Kidney (tissue), 14 donors: ENCODE data around the gene NUDT1. TPM values are rescaled to one million over a fixed set of nuclear protein-coding genes. Genes with fewer than 3 reads are reported as not detected.

Experiments used
- DNase-seq, 5 donors: peaks; one replicate each; pipeline ENCODE4 v3.0.0-alpha.2; 2013 to 2020
- FAIRE-seq: peaks from 2 replicates; lab custom pipeline; 2012; peaks lifted over from hg19 to GRCh38; lab: Jason Lieb, UNC
- H3K27ac ChIP-seq, 2 donors: one replicate each; pipeline ENCODE4 v1.7.0; 2013; ENCODE audit warnings: low read depth in 2 of 2, low read length in 2 of 2, inconsistent platforms in 1 of 2
- H3K27me3 ChIP-seq: one replicate; pipeline ENCODE4 v1.7.1; 2013; ENCODE audit warnings: low read length, inconsistent platforms; ENCODE audit not compliant: control insufficient read depth, insufficient read depth
- H3K36me3 ChIP-seq, 3 donors: one replicate each; pipeline versions ENCODE4 v1.7.0 to v1.7.1; 2013; ENCODE audit warnings: low read length in 3 of 3, control low read depth in 1 of 3, inconsistent platforms in 1 of 3; ENCODE audit not compliant: insufficient read depth in 3 of 3, control insufficient read depth in 2 of 3
- H3K4me1 ChIP-seq, 3 donors: one replicate each; pipeline versions ENCODE4 v1.7.0 to v1.7.1; 2013; ENCODE audit warnings: low read length in 3 of 3, inconsistent platforms in 1 of 3, low read depth in 1 of 3; ENCODE audit not compliant: control insufficient read depth in 2 of 3, insufficient read depth in 2 of 3
- H3K4me3 ChIP-seq, 3 donors: one replicate each; pipeline versions ENCODE4 v1.7.0 to v1.8.1; 2013; ENCODE audit warnings: low read length in 3 of 3, control low read depth in 1 of 3, inconsistent platforms in 1 of 3
- H3K9ac ChIP-seq, 3 donors: one replicate each; pipeline versions ENCODE4 v1.7.0 to v1.7.1; 2013; ENCODE audit warnings: low read length in 3 of 3, control low read depth in 1 of 3, inconsistent platforms in 1 of 3
- H3K9me3 ChIP-seq, 3 donors: one replicate each; pipeline versions ENCODE4 v1.7.0 to v1.7.1; 2013; ENCODE audit warnings: low read length in 3 of 3, control low read depth in 1 of 3, inconsistent platforms in 1 of 3; ENCODE audit not compliant: control insufficient read depth in 2 of 3, insufficient read depth in 1 of 3
- intact Hi-C: fragments of 100-400 bp; cut with DNase I; formaldehyde crosslinking; loops from one replicate; pipeline ENCODE4 v1.11.1; 2022
- polyA plus RNA-seq: library from polyadenylated mRNA; stranded (reverse); fragments of 350-450 nt; fragmentation: Illumina TruSeq; extraction: RNeasy Lipid Tissue Mini Kit (QIAGEN cat#74804); gene quantifications from one replicate; pipeline ENCODE4 v1.2.3, GENCODE V29; 2014; ENCODE audit warnings: low read depth, low replicate concordance; ENCODE audit not compliant: insufficient read depth
- total RNA-seq: library from RNA; stranded (reverse); fragmentation: NEBNext Ultra II Directional; extraction: Animal tissue kit (Norgen Biotek cat#: 25700); gene quantifications from one replicate; pipeline ENCODE4 v1.2.1, GENCODE V29; 2021
- TF ChIP-seq, protein P1 (sequence below): IDR thresholded peaks from 3 replicates; pipeline ENCODE4 v1.5.1; 2012; ENCODE audit warnings: mild to moderate bottlenecking, moderate library complexity, borderline replicate concordance; ENCODE audit not compliant: insufficient read depth; ENCODE audit errors: extremely low read depth
- donor health status: control.
- donor health status: control.
- donor health status: control.
- donor health status: control.
- donor health status: control.
- donor health status: DM: yes; HTN: yes; CAD: no.
- donor health status: Normal renal cell carcinoma (clear cell type).

Gene NUDT1
- total and polyA plus RNA-seq, 2 donors from 2014 or later = 9.3 to 12.1 TPM

DNA sequence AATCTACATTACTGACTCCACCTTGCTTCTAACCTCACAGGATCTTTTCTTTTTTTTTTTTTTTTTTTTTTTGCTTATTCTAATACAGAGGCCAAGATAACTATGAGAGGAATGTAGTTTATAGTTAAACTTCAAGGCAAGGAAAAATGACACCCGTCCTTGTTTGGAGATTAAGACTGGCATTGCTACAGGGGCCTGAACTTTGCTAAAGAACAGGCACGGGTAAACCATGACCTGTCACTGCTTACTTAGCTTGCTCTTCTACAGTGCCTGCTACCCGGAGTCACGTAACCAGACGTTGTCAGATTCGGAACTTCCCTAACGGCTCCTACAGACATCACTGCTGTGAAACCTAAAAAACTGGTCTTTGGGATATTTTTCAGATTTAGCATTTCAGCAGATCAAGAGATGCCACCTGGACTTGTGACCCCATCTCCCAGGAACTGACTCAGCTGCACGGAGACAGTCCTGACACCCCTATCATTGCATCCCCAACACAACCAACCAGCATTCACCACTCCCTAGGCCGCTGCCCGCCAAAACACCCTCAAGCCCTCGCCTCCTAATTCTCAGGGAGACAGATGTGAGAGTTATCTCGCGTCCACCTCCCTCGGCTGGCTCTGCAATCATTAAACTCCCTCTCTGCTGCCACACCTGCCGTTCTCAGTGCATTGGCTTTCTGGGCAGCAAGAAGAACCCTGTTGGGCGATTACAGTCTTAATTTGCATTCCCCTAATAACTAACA, 36.8 kb upstream of the NUDT1 start:
- peak in 2 of 5 donors; percentile 24 to 29 for DNase-seq
- no peak overlapping the region for H3K9ac ChIP-seq
- intact Hi-C loops = loop anchor here (10.0 kb wide), 1 partner anchor 620 kb away; no protein-coding TSS in a partner anchor
- H3K27me3 ChIP-seq = no peaks in the 10 kb centered on the region
- H3K9me3 ChIP-seq = no peaks in the 10 kb centered on the region
- H3K4me1 ChIP-seq = peaks cover 0 to 3% (median 0%) of the 10 kb centered on the region in 3 donors
- no peak for FAIRE-seq
- H3K36me3 ChIP-seq = peaks cover 2 to 8% (median 4%) of the 10 kb centered on the region in 3 donors
- H3K27ac ChIP-seq = no peak overlapping the region
- no peak overlapping the region for H3K4me3 ChIP-seq
- TF ChIP-seq, protein P1, sequence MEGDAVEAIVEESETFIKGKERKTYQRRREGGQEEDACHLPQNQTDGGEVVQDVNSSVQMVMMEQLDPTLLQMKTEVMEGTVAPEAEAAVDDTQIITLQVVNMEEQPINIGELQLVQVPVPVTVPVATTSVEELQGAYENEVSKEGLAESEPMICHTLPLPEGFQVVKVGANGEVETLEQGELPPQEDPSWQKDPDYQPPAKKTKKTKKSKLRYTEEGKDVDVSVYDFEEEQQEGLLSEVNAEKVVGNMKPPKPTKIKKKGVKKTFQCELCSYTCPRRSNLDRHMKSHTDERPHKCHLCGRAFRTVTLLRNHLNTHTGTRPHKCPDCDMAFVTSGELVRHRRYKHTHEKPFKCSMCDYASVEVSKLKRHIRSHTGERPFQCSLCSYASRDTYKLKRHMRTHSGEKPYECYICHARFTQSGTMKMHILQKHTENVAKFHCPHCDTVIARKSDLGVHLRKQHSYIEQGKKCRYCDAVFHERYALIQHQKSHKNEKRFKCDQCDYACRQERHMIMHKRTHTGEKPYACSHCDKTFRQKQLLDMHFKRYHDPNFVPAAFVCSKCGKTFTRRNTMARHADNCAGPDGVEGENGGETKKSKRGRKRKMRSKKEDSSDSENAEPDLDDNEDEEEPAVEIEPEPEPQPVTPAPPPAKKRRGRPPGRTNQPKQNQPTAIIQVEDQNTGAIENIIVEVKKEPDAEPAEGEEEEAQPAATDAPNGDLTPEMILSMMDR = no peak

DNA sequence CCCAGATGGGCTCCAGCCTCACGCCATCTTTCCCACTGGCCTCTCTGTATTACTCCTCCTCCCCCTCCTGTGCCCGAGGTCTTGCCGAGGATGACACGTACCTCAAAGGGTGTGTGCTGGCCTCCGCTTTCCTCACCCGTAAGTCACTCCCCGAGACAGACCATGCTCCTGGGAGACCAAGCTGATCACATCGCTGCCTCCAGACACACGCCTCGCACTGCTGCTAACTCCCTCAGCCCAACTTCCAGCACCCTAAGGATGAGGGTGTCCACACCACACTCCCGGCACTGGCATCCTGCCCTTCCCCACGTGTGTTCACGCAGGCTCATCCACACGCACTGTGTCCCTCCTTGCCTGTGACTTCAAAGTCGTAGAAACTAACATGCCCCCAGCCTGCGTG, 33.3 kb upstream of the NUDT1 start:
- Histone ChIP-seq H3K27ac (no peak overlapping the region), H3K27me3 (no peaks in the 10 kb centered on the region), H3K9me3 (no peaks in the 10 kb centered on the region), H3K4me3 (no peak overlapping the region), H3K36me3 (peaks cover 2 to 12% (median 9%) of the 10 kb centered on the region in 3 donors), H3K9ac (no peak overlapping the region), H3K4me1 (peaks cover 0 to 3% (median 0%) of the 10 kb centered on the region in 3 donors)
- peak in 1 of 5 donors; percentile 70 for DNase-seq
- intact Hi-C loops = loop anchor here (10.0 kb wide), 1 partner anchor 624 kb away; no protein-coding TSS in a partner anchor
- no peak for FAIRE-seq
- TF ChIP-seq, protein P1 = no peak

DNA sequence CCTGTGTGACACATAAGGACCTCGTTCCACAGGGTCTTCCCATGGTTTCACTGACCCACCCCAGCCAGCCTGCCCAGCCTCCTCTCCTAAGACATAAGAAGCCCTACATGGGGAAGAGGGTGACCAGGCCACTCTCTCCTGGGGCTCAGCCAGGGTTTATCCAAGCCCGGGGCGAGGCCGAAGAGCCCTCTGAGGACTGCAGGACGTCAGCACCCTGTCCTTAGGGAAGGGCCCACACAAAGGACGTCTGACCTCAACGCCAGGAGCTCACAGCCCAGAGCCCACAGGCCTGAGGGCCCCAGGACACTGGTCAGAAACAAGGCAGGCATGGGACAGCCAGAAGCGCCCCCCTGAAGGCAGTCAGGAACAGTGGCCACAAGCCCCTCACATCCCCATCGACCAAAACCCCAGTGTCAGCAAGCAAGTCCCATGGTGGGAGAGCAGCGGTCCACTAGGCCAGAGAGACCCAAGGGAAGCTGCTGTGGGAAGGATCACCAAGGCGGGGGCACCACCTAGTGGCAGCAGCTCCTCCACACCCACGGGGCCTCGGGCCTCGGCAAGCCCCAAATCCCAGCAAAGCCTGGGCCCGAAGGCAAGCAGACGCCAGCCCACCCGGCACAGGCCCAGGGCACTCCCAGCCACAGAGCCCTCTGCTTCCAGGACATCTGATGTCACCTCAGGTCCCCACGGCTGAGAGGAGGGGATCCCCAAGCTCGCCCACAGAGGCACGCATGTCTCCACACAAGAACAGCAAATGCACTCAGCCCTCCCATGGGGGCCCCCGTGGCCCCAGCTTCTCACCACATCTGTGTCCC, 32.7 kb upstream of the NUDT1 start:
- Histone ChIP-seq H3K27me3 (no peaks in the 10 kb centered on the region), H3K9ac (no peak overlapping the region), H3K4me3 (no peak overlapping the region), H3K27ac (no peak overlapping the region), H3K9me3 (no peaks in the 10 kb centered on the region), H3K4me1 (peaks cover 0 to 3% (median 0%) of the 10 kb centered on the region in 3 donors), H3K36me3 (peaks cover 2 to 15% (median 12%) of the 10 kb centered on the region in 3 donors)
- FAIRE-seq (no peak), DNase-seq (peak; percentile 83 to 92 (median 87))
- TF ChIP-seq, protein P1 = peak; percentile 76
- intact Hi-C loops = loop anchor here (10.0 kb wide), 1 partner anchor 625 kb away; no protein-coding TSS in a partner anchor
